Measurements from ENCODE around the gene LCN2. TPM values are rescaled to one million over a fixed set of nuclear protein-coding genes. Genes with fewer than 3 reads are reported as not detected.
A peak's percentile ranks its signal among the peaks of the same experiment; 100 is the strongest.

The LCN2 gene
- total and polyA plus RNA-seq, 9 of the 15 experiments (the other 6 are each of a cell fraction or from before 2014, with no cell fraction given), result 0.10 to 1.2 (median 0.44) TPM; not detected in 1

DNA sequence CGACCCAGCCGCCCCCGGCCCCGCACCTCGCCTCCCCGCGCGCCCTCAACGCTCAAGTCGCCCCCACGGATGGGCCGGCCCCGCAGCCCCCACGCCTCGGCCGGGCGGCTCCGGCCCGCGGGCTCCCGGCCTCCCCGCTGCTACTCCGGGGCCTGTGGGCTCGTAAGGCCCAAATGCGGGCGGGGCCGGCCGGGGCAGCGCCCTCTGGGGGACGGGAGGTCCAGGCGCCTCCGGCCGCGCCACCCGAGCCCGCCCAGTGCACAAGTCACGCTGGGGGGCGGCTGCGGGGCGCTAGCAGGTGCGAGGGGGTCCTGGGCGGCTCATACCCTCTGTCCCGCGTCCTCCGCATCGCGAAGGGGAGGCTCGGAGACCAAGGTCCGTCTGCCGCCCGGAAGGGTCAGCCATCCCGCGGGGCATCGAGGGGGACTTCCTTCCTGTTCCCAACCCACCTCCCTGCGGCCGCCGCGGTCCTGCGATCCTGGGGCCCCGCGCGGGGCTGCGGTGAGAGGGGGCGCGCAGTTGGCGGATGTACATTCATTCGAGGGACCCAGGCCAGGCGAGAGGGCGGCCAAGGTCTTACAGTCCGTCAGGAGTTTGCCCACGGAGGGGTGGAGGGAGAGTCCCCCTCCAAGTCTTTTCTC, 42.3 kb downstream of the LCN2 start, which contains the start of gene CIZ1 (continued):
- TF ChIP-seq ETV6 (IDR thresholded peaks at IDR 0.05; ENCODE audit: borderline replicate concordance in 1 of 2, low read depth in 2 of 2, low read length in 1 of 2) (0 out of 4 replicates have a peak, but pooled peaks of 1 of the 2 experiments have one; percentile 13), ETV6 (CRISPR knock-in tag; IDR thresholded peaks at IDR 0.05; ENCODE audit: borderline replicate concordance) (no peak), ZKSCAN8 (CRISPR knock-in tag; IDR thresholded peaks at IDR 0.05) (no peak), SMARCB1 (IDR thresholded peaks at IDR 0.05; ENCODE audit: insufficient read length, low read depth) (no peak), HLTF (IDR thresholded peaks at IDR 0.05) (no peak), RBM22 (IDR thresholded peaks at IDR 0.05; ENCODE audit: low read depth, low read length, poor library complexity, severe bottlenecking) (peak; percentile 94), POLR2G (IDR thresholded peaks at IDR 0.05; ENCODE audit: low read depth, low read length) (peak; percentile 99), PCBP1 (IDR thresholded peaks at IDR 0.05; ENCODE audit: low read depth, low read length, poor library complexity, severe bottlenecking) (peak; percentile 80), HDGF (IDR thresholded peaks at IDR 0.05) (no peak), PTTG1 (tag; IDR thresholded peaks at IDR 0.05; ENCODE audit: low read depth) (no peak), KLF16 (IDR thresholded peaks at IDR 0.05) (no peak), NR1H2 (CRISPR knock-in tag; IDR thresholded peaks at IDR 0.05) (no peak), POLR3G (IDR thresholded peaks at IDR 0.05; ENCODE audit: extremely low read depth, insufficient read length, insufficient replicate concordance) (no peak), ARID1B (IDR thresholded peaks at IDR 0.05) (no peak), RERE (CRISPR knock-in tag; IDR thresholded peaks at IDR 0.05; ENCODE audit: borderline replicate concordance) (no peak), STAT5B (CRISPR knock-in tag; IDR thresholded peaks at IDR 0.05) (no peak), RFX7 (CRISPR knock-in tag; IDR thresholded peaks at IDR 0.05) (no peak), JUND (IDR thresholded peaks at IDR 0.05; ENCODE audit: borderline replicate concordance, low read depth, low read length) (peak; percentile 60), JUND (tag; IDR thresholded peaks at IDR 0.05; ENCODE audit: borderline replicate concordance, low read depth, low read length) (no peak; the same call in 2 of the 3 replicates), KLF1 (tag; IDR thresholded peaks at IDR 0.05) (peak; percentile 66; the same call in 1 of the 2 replicates), PCBP2 (IDR thresholded peaks at IDR 0.05; ENCODE audit: low read depth, low read length, poor library complexity, severe bottlenecking) (peak; percentile 63), BRD4 (IDR thresholded peaks at IDR 0.05) (peak; percentile 77; the same call in 1 of the 2 replicates), COPS2 (conservative IDR thresholded peaks at IDR 0.05) (no peak)
- TF ChIP-seq, protein P1, sequence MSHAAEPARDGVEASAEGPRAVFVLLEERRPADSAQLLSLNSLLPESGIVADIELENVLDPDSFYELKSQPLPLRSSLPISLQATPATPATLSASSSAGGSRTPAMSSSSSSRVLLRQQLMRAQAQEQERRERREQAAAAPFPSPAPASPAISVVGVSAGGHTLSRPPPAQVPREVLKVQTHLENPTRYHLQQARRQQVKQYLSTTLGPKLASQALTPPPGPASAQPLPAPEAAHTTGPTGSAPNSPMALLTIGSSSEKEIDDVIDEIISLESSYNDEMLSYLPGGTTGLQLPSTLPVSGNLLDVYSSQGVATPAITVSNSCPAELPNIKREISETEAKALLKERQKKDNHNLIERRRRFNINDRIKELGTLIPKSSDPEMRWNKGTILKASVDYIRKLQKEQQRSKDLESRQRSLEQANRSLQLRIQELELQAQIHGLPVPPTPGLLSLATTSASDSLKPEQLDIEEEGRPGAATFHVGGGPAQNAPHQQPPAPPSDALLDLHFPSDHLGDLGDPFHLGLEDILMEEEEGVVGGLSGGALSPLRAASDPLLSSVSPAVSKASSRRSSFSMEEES (CRISPR knock-in tag; IDR thresholded peaks at IDR 0.05), result no peak
